Common myeloid progenitor, CD34-positive (primary cell): ENCODE measurements around the gene SLC2A11.

ENCODE experiments used
- CTCF ChIA-PET: fragments of 350-600 bp; sonication (Branson Sonifier 250); formaldehyde crosslinking; loops from one replicate; lab custom pipeline; 2021; ENCODE audit warnings: antibody characterized with exemption; lab: Charles Lee
- POLR2A ChIA-PET: fragments of 350-600 bp; sonication (Branson Sonifier 250); formaldehyde crosslinking; loops from one replicate; lab custom pipeline; 2021; ENCODE audit warnings: antibody characterized with exemption; lab: Charles Lee
- DNase-seq, 3 donors: peaks; one replicate each; pipeline versions ENCODE4 v3.0.0 to v3.0.0-alpha.2; 2013
- H3K27ac ChIP-seq, 2 experiments: 1 replicate in 1 of 2; 2 replicates in 1 of 2; pipeline ENCODE4 v1.7.0; 2013; ENCODE audit warnings: inconsistent platforms in 2 of 2, low read length in 2 of 2, mild to moderate bottlenecking in 2 of 2, low read depth in 1 of 2, moderate library complexity in 1 of 2; ENCODE audit not compliant: severe bottlenecking in 2 of 2, insufficient read depth in 1 of 2, poor library complexity in 1 of 2
- H3K27me3 ChIP-seq, 5 experiments: replicated peaks in 2 of 5; 1 replicate in 3 of 5; 2 replicates in 2 of 5; pipeline versions ENCODE4 v1.6.1 to v1.7.0; 2013; ENCODE audit warnings: low read length in 4 of 5, mild to moderate bottlenecking in 2 of 5, moderate library complexity in 2 of 5, inconsistent platforms in 1 of 5; ENCODE audit not compliant: insufficient read depth in 5 of 5, control insufficient read depth in 4 of 5
- H3K36me3 ChIP-seq, 4 experiments: 1 replicate in 2 of 4; 2 replicates in 2 of 4; pipeline versions ENCODE4 v1.6.1 to v1.7.0; 2013; ENCODE audit warnings: low read length in 3 of 4, control low read depth in 1 of 4, mild to moderate bottlenecking in 1 of 4; ENCODE audit not compliant: control insufficient read depth in 4 of 4, insufficient read depth in 4 of 4
- H3K4me1 ChIP-seq, 4 experiments: 1 replicate in 3 of 4; 2 replicates in 1 of 4; pipeline versions ENCODE4 v1.6.1 to v1.7.1; 2013; ENCODE audit warnings: low read length in 3 of 4, mild to moderate bottlenecking in 3 of 4, control low read depth in 1 of 4, inconsistent platforms in 1 of 4, moderate library complexity in 1 of 4; ENCODE audit not compliant: control insufficient read depth in 4 of 4, insufficient read depth in 4 of 4; ENCODE audit errors: control extremely low read depth in 1 of 4
- H3K4me3 ChIP-seq, 7 experiments: 1 replicate in 4 of 7; 2 replicates in 3 of 7; pipeline versions ENCODE4 v1.5.1 to v1.7.0; 2013; ENCODE audit warnings: mild to moderate bottlenecking in 7 of 7, low read length in 6 of 7, moderate library complexity in 6 of 7, inconsistent platforms in 2 of 7, low read depth in 2 of 7, control low read depth in 1 of 7; ENCODE audit not compliant: insufficient read depth in 4 of 7, control insufficient read depth in 1 of 7; ENCODE audit errors: extremely low read depth in 1 of 7
- H3K9me3 ChIP-seq, 5 experiments: 1 replicate in 4 of 5; 2 replicates in 1 of 5; pipeline versions ENCODE4 v1.6.1 to v1.7.1; 2013; ENCODE audit warnings: low read length in 4 of 5, mild to moderate bottlenecking in 2 of 5, inconsistent platforms in 1 of 5, low read depth in 1 of 5, moderate library complexity in 1 of 5; ENCODE audit not compliant: control insufficient read depth in 4 of 5, insufficient read depth in 2 of 5; ENCODE audit errors: control extremely low read depth in 1 of 5
- WGBS: methylation state at CpG from one replicate; pipeline ENCODE4 v1.1.5; 2013; ENCODE audit not compliant: insufficient coverage; 5-methylcytosine and 5-hydroxymethylcytosine counted together

SLC2A11 gene

GRCh38 chr22:23833017-23833751, 24.5 kb upstream of the SLC2A11 start:
- no peaks in the 10 kb centered on the region for H3K9me3 ChIP-seq
- H3K27ac ChIP-seq: peak overlapping the region in 1 of 2 experiments; percentile 54
- H3K27me3 ChIP-seq: no peaks in the 10 kb centered on the region
- peaks cover 2 to 14% (median 12%) of the 10 kb centered on the region in 4 experiments for H3K4me1 ChIP-seq
- WGBS: 89% methylated on average over 16 of the region's 16 CpGs
- no peak overlapping the region for H3K4me3 ChIP-seq
- peaks cover 8 to 81% (median 61%) of the 10 kb centered on the region in 4 experiments for H3K36me3 ChIP-seq
- POLR2A ChIA-PET: interaction anchor here (0.7 to 2.3 kb wide), 2 partner anchors 10 to 12 kb away, joined by 6 to 12 read pairs; no protein-coding TSS in a partner anchor
- CTCF ChIA-PET: interaction anchor here (2.5 kb wide), 1 partner anchor 13 kb away, joined by 8 read pairs; no protein-coding TSS in a partner anchor
- DNase-seq: no peak

GRCh38 chr22:23833911-23834317, 23.8 kb upstream of the SLC2A11 start:
- Histone ChIP-seq H3K27me3 (no peaks in the 10 kb centered on the region), H3K4me3 (no peak overlapping the region), H3K9me3 (no peaks in the 10 kb centered on the region), H3K4me1 (peaks cover 2 to 20% (median 17%) of the 10 kb centered on the region in 4 experiments), H3K36me3 (peaks cover 5 to 76% (median 56%) of the 10 kb centered on the region in 4 experiments), H3K27ac (peak overlapping the region in 1 of 2 experiments; percentile 54)
- 98% methylated on average over 9 of the region's 13 CpGs for WGBS
- CTCF ChIA-PET: interaction anchor here (1.6 to 2.5 kb wide), 3 partner anchors 11 to 49 kb away, joined by 4 to 14 read pairs (median 8); no protein-coding TSS in a partner anchor
- DNase-seq: no peak
- POLR2A ChIA-PET: interaction anchor here (1.8 kb wide), 1 partner anchor 12 kb away, joined by 4 read pairs; no protein-coding TSS in a partner anchor

- ChIA-PET POLR2A (interaction anchor here (1.2 to 1.8 kb wide), 2 partner anchors 11 to 15 kb away, joined by 4 to 7 read pairs; no protein-coding TSS in a partner anchor), CTCF (interaction anchor here (1.6 to 3.0 kb wide), 4 partner anchors 9 to 50 kb away, joined by 4 to 14 read pairs (median 12); no protein-coding TSS in a partner anchor)
- no peaks in the 10 kb centered on the region for H3K9me3 ChIP-seq
- peaks cover 2 to 21% (median 18%) of the 10 kb centered on the region in 4 experiments for H3K4me1 ChIP-seq
- no peaks in the 10 kb centered on the region for H3K27me3 ChIP-seq
- no CpG with 5 or more reads among the region's 3 CpGs for WGBS
- H3K27ac ChIP-seq: no peak overlapping the region
- DNase-seq: no peak
- H3K36me3 ChIP-seq: peaks cover 5 to 72% (median 54%) of the 10 kb centered on the region in 4 experiments
- no peak overlapping the region for H3K4me3 ChIP-seq
These were observed 23.3 kb upstream of the SLC2A11 start for GRCh38 chr22:23834406-23834792.

GRCh38 chr22:23834793-23835483, 22.7 kb upstream of the SLC2A11 start:
- ChIA-PET POLR2A (interaction anchor here (1.2 to 1.8 kb wide), 3 partner anchors 9 to 15 kb away, joined by 4 to 7 read pairs (median 5); no protein-coding TSS in a partner anchor), CTCF (interaction anchor here (1.1 to 3.0 kb wide), 6 partner anchors 9 to 67 kb away, joined by 3 to 14 read pairs (median 8); partner anchors contain the start of gene CHCHD10)
- Histone ChIP-seq H3K27ac (peak overlapping the region in 1 of 2 experiments; percentile 25), H3K27me3 (no peaks in the 10 kb centered on the region), H3K4me3 (no peak overlapping the region), H3K9me3 (no peaks in the 10 kb centered on the region), H3K4me1 (peaks cover 2 to 26% (median 23%) of the 10 kb centered on the region in 4 experiments), H3K36me3 (peaks cover 5 to 70% (median 51%) of the 10 kb centered on the region in 4 experiments)
- no peak for DNase-seq
- over 99% methylated on average over 9 of the region's 10 CpGs for WGBS

- Histone ChIP-seq H3K9me3 (no peaks in the 10 kb centered on the region), H3K27me3 (no peaks in the 10 kb centered on the region), H3K27ac (no peak overlapping the region), H3K4me3 (no peak overlapping the region), H3K36me3 (peaks cover 3 to 70% (median 48%) of the 10 kb centered on the region in 4 experiments), H3K4me1 (peaks cover 2 to 27% (median 24%) of the 10 kb centered on the region in 4 experiments)
- WGBS: 83% methylated on average over 11 of the region's 11 CpGs
- CTCF ChIA-PET: interaction anchor here (1.1 to 3.0 kb wide), 8 partner anchors 9 to 68 kb away, joined by 3 to 14 read pairs (median 6); partner anchors contain the start of gene CHCHD10
- POLR2A ChIA-PET: interaction anchor here (0.6 to 1.8 kb wide), 6 partner anchors 8 to 565 kb away, joined by 3 to 7 read pairs (median 4); no protein-coding TSS in a partner anchor
- no peak for DNase-seq
These were observed 22.1 kb upstream of the SLC2A11 start for GRCh38 chr22:23835484-23836144.

GRCh38 chr22:23836281-23836680, 21.4 kb upstream of the SLC2A11 start:
- DNase-seq: no peak
- WGBS: 73% methylated on average over 4 of the region's 5 CpGs
- CTCF ChIA-PET: interaction anchor here (1.4 to 3.0 kb wide), 5 partner anchors 8 to 18 kb away, joined by 5 to 14 read pairs (median 11); no protein-coding TSS in a partner anchor
- Histone ChIP-seq H3K36me3 (peaks cover 3 to 64% (median 43%) of the 10 kb centered on the region in 4 experiments), H3K9me3 (no peaks in the 10 kb centered on the region), H3K4me3 (no peak overlapping the region), H3K4me1 (peaks cover 2 to 27% (median 24%) of the 10 kb centered on the region in 4 experiments), H3K27ac (no peak overlapping the region), H3K27me3 (no peaks in the 10 kb centered on the region)
- POLR2A ChIA-PET: interaction anchor here (0.6 to 1.3 kb wide), 4 partner anchors 10 to 565 kb away, joined by 3 to 5 read pairs (median 4); no protein-coding TSS in a partner anchor
